ENCODE measurements around the gene TNRC6C.
"Not testable (repeated sequence)": the region's sequence is repeated elsewhere in the genome, so short reads cannot be mapped to it uniquely, and the experiment has no call there.

TNRC6C gene

DNA sequence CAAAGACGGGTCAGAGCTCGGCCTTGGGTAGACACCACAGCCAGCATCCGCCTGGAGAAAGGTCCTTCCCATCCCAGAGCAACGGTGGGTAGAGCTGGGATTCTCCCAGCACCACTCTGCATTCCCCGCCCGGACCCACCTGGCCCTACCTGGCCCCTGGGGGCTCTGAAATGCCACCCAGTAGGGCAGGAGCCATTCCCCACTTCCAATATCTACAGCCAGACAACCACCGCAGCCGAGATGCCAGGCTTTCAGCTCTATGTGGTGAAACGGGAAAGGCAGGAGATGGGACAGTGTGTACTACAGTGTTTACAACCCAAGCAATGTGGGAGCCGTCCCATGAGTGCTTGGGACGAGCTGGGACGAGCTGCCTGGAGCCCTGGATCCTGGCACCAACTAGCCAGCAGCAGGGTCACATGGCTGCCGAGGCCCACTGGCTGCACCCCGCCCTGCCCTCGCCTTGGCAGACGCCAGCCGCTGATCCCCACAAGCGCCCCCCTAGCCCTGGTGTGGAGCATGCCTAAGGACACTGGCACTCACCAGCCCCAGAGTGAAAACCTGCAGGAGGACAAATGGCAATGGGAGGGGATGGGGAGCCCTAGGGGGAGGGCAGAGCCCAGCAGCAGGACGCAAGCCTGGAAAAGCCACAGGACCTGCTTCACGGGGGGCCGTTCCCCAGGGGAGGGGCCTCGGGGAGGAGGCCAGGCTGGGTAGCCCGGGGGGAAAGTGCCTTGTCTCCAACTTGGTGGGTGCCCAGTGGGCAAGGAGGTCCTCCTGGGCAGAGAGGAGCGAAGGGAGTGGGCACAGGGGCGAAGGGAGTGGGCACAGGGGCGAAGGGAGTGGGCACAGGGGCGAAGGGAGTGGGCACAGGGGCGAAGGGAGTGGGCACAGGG, 156.6 kb downstream of the TNRC6C start:
- DNase-seq (ENCODE audit: low spot score) = peak; percentile 24
- TF ChIP-seq, protein P1, sequence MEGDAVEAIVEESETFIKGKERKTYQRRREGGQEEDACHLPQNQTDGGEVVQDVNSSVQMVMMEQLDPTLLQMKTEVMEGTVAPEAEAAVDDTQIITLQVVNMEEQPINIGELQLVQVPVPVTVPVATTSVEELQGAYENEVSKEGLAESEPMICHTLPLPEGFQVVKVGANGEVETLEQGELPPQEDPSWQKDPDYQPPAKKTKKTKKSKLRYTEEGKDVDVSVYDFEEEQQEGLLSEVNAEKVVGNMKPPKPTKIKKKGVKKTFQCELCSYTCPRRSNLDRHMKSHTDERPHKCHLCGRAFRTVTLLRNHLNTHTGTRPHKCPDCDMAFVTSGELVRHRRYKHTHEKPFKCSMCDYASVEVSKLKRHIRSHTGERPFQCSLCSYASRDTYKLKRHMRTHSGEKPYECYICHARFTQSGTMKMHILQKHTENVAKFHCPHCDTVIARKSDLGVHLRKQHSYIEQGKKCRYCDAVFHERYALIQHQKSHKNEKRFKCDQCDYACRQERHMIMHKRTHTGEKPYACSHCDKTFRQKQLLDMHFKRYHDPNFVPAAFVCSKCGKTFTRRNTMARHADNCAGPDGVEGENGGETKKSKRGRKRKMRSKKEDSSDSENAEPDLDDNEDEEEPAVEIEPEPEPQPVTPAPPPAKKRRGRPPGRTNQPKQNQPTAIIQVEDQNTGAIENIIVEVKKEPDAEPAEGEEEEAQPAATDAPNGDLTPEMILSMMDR (IDR thresholded peaks at IDR 0.05; ENCODE audit: extremely low read depth, missing control alignments) = no peak

DNA sequence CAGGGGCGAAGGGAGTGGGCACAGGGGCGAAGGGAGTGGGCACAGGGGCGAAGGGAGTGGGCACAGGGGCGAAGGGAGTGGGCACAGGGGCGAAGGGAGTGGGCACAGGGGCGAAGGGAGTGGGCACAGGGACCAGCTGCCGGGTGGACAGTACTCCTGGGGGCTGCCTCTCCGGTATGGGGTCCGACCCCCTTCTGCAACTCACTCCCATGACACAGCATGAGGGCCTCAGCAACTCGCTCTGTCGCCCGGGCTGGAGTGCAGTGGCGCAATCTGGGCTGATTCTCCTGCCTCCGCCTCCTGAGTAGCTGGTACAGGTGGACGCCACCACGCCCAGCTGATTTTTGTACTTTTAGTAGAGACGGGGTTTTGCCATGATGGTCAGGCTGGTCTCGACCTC, 157.3 kb downstream of the TNRC6C start:
- DNase-seq (ENCODE audit: low spot score) = not testable (repeated sequence)

DNA sequence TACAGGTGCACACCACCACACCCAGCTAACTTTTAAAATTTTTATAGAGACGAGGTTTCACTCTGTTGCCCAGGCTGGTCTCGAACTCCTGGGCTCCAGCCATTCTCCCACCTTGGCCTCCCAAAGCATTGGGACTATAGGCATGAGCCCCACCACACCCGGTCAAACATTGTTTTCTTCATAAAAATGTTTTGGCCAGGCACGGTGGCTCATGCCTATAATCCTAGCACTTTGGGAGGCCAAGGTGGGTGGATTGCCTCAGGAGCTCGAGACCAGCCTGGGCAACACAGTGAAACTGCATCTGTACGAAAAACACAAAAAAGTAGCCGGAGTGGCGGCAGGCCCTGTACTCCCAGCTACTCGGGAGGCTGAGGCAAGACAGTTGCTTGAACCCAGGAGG, 157.9 kb downstream of the TNRC6C start:
- no peak for DNase-seq (ENCODE audit: low spot score)
- TF ChIP-seq, protein P1 (IDR thresholded peaks at IDR 0.05; ENCODE audit: extremely low read depth, missing control alignments) = no peak

DNA sequence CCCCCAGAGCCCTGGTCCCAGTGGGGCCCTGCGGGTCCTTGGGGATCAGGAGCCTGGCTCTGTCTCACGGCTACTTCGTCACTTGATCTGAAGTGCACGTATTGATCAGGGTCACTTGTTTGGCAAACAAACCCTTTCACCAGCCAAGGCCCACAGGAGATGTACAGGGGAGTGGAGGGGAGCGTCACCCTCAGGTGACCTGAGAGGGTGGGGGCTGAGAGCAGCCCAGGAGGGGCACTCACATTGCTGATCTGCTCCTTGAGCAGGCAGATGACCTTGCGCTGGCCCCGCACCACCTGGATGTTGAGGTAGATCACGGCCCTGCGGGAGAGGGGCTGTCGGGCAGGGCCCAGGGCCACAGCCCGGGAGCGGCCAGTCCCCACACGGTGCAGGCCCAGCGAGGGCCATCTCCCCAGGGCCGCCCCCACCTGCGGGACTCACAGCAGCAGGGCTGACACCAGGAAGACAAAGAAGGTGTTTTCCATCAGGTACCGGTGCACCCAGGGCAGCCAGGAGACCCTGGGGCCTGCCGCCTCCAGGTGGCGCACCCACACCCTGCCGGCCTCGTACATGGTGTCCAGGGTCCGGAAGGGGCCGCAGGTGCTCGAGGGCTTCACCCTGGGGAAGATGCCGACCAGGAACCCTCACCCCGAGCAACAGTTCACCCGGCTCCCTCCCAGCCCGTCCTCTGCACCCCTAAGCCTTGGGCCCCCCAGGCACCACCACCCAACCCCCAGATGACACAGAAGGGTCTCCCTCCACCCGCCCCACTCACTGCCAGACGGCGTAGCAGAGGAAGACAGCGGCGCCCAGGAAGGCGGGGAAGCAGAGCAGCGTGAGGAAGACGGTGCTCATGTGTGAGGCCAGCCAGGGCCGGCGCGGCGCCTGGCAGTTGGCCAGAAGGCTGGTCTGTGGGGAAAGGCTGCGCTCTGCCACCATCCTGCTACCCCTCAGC, 158.8 kb downstream of the TNRC6C start:
- TF ChIP-seq, protein P1 (IDR thresholded peaks at IDR 0.05; ENCODE audit: extremely low read depth, missing control alignments) = peak; percentile 40
- DNase-seq (ENCODE audit: low spot score) = peak; percentile 22

DNA sequence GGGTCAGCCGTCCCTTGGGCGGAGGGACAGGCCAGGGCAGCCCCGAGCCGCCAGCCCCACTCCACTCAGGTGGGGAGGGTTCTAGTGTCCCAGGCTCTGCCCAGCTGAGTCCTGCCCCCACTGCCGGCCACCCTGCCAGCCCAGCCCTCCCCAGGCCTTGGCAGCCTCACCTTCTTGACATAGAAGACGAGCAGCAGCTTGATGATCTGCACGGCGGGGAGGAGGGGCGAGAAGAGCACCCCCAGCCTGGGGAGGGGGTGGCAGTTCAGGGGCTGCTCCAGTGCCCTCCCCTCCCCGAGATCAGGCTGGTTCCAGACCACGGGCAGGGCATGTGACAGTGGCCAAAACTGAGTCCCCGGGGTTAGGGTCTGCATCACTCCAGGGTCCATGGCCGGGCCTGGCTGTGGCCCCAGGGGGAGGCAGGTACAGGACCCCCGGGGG, 160.3 kb downstream of the TNRC6C start:
- no peak for DNase-seq (ENCODE audit: low spot score)
- TF ChIP-seq, protein P1 (IDR thresholded peaks at IDR 0.05; ENCODE audit: extremely low read depth, missing control alignments) = no peak

DNA sequence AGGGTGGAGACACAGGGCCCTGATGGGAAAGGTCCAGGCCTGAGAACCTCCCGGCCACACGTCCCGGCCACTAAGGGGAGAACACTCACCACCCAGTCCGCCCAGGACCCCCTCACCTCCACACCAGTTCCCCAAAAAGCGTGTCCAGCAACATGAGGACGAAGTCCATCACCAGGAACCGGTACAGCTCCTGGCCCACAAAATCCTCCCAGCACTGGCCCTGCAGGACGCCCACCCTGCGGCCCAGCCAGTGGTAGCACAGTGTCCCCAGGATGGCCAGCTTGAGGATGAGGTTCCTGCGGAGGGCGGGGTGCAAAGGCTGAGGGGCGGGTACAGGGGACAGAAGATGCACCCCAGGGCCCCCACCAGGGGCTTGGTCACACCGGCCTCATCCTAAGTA, 162.0 kb downstream of the TNRC6C start:
- DNase-seq (ENCODE audit: low spot score) = no peak
- TF ChIP-seq, protein P1 (IDR thresholded peaks at IDR 0.05; ENCODE audit: extremely low read depth, missing control alignments) = no peak

DNA sequence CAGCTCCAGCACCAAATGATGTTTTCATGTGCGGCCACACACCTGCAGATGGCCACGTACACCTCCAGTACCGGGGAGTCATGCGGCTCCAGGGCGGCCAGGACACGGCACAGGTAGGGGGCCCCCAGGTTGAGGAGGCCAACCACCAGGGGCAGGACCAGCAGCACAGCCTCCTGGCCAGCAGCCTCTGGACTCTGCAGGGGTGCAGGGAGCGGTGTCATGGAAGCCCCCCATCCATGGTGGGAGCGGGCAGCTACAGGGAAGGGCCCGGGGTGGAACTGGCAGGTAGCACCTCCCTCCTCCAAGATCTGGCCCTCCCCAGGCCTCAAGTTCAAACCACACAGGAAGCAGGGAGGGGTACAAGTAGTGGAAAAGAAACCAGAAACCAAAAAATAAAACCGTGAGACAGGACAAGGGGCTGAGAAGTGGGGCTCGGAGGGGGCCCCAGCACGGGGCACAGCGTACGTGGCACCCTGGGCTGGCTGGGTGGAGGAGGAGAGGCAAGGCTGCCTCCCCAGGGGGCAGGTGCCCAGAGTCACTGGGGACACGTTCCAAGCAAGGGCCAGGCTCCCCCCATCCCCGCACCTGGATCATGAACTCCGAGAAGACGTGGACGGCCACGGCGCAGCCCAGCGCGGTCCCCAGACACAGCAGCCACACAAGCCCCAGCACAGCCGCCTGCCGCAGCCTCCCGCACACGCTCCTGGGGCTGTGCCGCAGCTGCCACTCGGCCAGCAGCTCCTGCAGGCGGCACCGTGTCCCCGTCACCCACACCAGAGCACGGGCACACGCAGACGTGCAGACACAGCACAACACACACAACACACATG, 162.7 kb downstream of the TNRC6C start:
- DNase-seq (ENCODE audit: low spot score) = no peak

More for the DNA sequence above, 162.7 kb downstream of the TNRC6C start:
- TF ChIP-seq, protein P1 (IDR thresholded peaks at IDR 0.05; ENCODE audit: extremely low read depth, missing control alignments) = no peak

Measured in GM20000 (cell line).